Globus pallidus (tissue), 1 donor: Measurements from ENCODE around the gene SOWAHA.

Source experiments
- DNase-seq: peaks from one replicate; pipeline ENCODE4 v3.0.0-alpha.2; 2015; ENCODE audit warnings: low spot score

Gene SOWAHA

GRCh38 chr5:132807163-132807838 lies 5.8 kb upstream of the SOWAHA start:
- DNase-seq, result peak; percentile 86

GRCh38 chr5:132808448-132808847 lies 4.7 kb upstream of the SOWAHA start:
- DNase-seq, result no peak

- DNase-seq, result no peak
Measured at GRCh38 chr5:132808866-132809265, 4.2 kb upstream of the SOWAHA start.

GRCh38 chr5:132810605-132811004 lies 2.5 kb upstream of the SOWAHA start:
- DNase-seq, result no peak

GRCh38 chr5:132812123-132812765 lies 858 bp upstream of the SOWAHA start:
- DNase-seq, result no peak

GRCh38 chr5:132813599-132814502 lies 749 bp downstream of the SOWAHA start:
- peak; percentile 82 for DNase-seq

- no peak for DNase-seq
Measured at GRCh38 chr5:132814503-132815294, 1.6 kb downstream of the SOWAHA start.

GRCh38 chr5:132815454-132815853 lies 2.4 kb downstream of the SOWAHA start:
- no peak for DNase-seq

- no peak for DNase-seq
Measured at GRCh38 chr5:132816083-132816482, 3.0 kb downstream of the SOWAHA start.

- no peak for DNase-seq
Measured at GRCh38 chr5:132816554-132816953, 3.5 kb downstream of the SOWAHA start.

GRCh38 chr5:132817011-132817410 lies 3.9 kb downstream of the SOWAHA start:
- DNase-seq, result no peak

GRCh38 chr5:132819468-132819867 lies 6.4 kb downstream of the SOWAHA start:
- no peak for DNase-seq

GRCh38 chr5:132820162-132820754 lies 7.2 kb downstream of the SOWAHA start:
- peak; percentile 97 for DNase-seq

GRCh38 chr5:132821350-132821749 lies 8.2 kb downstream of the SOWAHA start:
- no peak for DNase-seq

GRCh38 chr5:132821791-132822190 lies 8.7 kb downstream of the SOWAHA start:
- peak; percentile 89 for DNase-seq

GRCh38 chr5:132822650-132823480 lies 9.8 kb downstream of the SOWAHA start:
- DNase-seq, result no peak

GRCh38 chr5:132823481-132824050 lies 10.5 kb downstream of the SOWAHA start:
- DNase-seq, result no peak

- DNase-seq, result no peak
Measured at GRCh38 chr5:132824426-132824825, 11.3 kb downstream of the SOWAHA start.

GRCh38 chr5:132825033-132825833 lies 12.1 kb downstream of the SOWAHA start:
- DNase-seq, result no peak
